Ascending aorta (tissue), 2 donors: Measurements from ENCODE around the gene FAM111A. TPM values are rescaled to one million over a fixed set of nuclear protein-coding genes. Genes with fewer than 3 reads are reported as not detected.

Experiments used
- DNase-seq, 2 donors: peaks; one replicate each; pipeline ENCODE4 v3.0.0-alpha.2; 2019; ENCODE audit warnings: low spot score in 2 of 2
- H3K27ac ChIP-seq, 2 donors: fragments of 200-600 bp; sonication (generic); one replicate each; pipeline ENCODE4 v1.5.1; 2016 to 2017; ENCODE audit warnings: mild to moderate bottlenecking in 1 of 2
- H3K27me3 ChIP-seq: fragments of 200-600 bp; sonication (generic); one replicate; pipeline ENCODE4 v1.5.1; 2017
- H3K36me3 ChIP-seq, 2 donors: fragments of 200-600 bp; sonication (generic); one replicate each; pipeline ENCODE4 v1.5.1; 2016
- H3K4me1 ChIP-seq, 2 donors: fragments of 200-600 bp; sonication (generic); one replicate each; pipeline ENCODE4 v1.5.1; 2016 to 2017; ENCODE audit warnings: mild to moderate bottlenecking in 1 of 2
- H3K4me3 ChIP-seq, 2 donors: fragments of 200-600 bp; sonication (generic); one replicate each; pipeline ENCODE4 v1.5.1; 2016 to 2017; ENCODE audit warnings: mild to moderate bottlenecking in 1 of 2
- H3K9me3 ChIP-seq, 2 donors: fragments of 200-600 bp; sonication (generic); one replicate each; pipeline ENCODE4 v1.5.1; 2016
- intact Hi-C: fragments of 100-400 bp; cut with DNase I; formaldehyde crosslinking; loops from one replicate; pipeline ENCODE4 v1.15.1; 2023
- total RNA-seq: library from RNA; depleted of rRNA; stranded (reverse); fragments of >200 nt; gene quantifications from one replicate; pipeline ENCODE4 v1.1.0, GENCODE V29; 2016
- TF ChIP-seq, protein P1 (sequence below), 3 experiments: fragments of 200-600 bp in 2 of 3; fragments of 450-650 bp in 1 of 3; sonication (generic) in 2 of 3; IDR thresholded peaks; one replicate each; pipeline ENCODE4 v1.5.1; 2016 to 2019; ENCODE audit warnings: antibody characterized with exemption in 3 of 3, mild to moderate bottlenecking in 1 of 3, moderate library complexity in 1 of 3

FAM111A gene
- total RNA-seq, 1 donor from 2014 or later, result 54.3 TPM

DNA sequence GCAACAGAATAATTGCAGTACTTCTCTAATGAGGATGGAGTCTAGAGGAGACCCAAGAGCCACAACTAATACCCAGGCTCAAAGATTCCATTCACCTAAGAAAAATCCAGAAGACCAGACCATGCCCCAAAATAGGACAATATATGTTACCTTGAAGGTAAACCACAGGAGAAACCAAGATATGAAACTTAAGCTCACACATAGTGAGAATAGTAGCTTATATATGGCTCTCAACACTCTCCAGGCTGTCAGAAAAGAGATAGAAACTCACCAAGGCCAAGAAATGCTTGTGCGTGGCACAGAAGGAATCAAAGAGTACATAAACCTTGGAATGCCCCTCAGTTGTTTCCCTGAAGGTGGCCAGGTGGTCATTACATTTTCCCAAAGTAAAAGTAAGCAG is 9.1 kb downstream of the FAM111A start:
- Histone ChIP-seq H3K36me3 (peaks cover 0 to 4% of the 10 kb centered on the region in 2 donors), H3K4me3 (no peak overlapping the region), H3K27ac (no peak overlapping the region), H3K4me1 (no peaks in the 10 kb centered on the region), H3K27me3 (no peaks in the 10 kb centered on the region), H3K9me3 (no peaks in the 10 kb centered on the region)
- no peak for DNase-seq
- TF ChIP-seq, protein P1, sequence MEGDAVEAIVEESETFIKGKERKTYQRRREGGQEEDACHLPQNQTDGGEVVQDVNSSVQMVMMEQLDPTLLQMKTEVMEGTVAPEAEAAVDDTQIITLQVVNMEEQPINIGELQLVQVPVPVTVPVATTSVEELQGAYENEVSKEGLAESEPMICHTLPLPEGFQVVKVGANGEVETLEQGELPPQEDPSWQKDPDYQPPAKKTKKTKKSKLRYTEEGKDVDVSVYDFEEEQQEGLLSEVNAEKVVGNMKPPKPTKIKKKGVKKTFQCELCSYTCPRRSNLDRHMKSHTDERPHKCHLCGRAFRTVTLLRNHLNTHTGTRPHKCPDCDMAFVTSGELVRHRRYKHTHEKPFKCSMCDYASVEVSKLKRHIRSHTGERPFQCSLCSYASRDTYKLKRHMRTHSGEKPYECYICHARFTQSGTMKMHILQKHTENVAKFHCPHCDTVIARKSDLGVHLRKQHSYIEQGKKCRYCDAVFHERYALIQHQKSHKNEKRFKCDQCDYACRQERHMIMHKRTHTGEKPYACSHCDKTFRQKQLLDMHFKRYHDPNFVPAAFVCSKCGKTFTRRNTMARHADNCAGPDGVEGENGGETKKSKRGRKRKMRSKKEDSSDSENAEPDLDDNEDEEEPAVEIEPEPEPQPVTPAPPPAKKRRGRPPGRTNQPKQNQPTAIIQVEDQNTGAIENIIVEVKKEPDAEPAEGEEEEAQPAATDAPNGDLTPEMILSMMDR (IDR thresholded peaks at IDR 0.05), result no peak
- intact Hi-C loops, result no loop called here

DNA sequence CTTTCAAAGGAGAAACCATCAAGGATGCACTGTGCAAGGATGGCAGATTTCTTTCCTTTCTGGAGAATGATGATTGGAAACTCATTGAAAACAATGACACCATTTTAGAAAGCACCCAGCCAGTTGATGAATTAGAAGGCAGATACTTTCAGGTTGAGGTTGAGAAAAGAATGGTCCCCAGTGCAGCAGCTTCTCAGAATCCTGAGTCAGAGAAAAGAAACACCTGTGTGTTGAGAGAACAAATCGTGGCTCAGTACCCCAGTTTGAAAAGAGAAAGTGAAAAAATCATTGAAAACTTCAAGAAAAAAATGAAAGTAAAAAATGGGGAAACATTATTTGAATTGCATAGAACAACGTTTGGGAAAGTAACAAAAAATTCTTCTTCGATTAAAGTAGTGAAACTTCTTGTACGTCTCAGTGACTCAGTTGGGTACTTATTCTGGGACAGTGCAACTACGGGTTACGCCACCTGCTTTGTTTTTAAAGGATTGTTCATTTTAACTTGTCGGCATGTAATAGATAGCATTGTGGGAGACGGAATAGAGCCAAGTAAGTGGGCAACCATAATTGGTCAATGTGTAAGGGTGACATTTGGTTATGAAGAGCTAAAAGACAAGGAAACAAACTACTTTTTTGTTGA is 9.8 kb downstream of the FAM111A start:
- Histone ChIP-seq H3K27me3 (no peaks in the 10 kb centered on the region), H3K4me3 (no peak overlapping the region), H3K27ac (no peak overlapping the region), H3K4me1 (no peaks in the 10 kb centered on the region), H3K36me3 (peaks cover 0 to 4% of the 10 kb centered on the region in 2 donors), H3K9me3 (no peaks in the 10 kb centered on the region)
- intact Hi-C loops, result no loop called here
- no peak for DNase-seq
- TF ChIP-seq, protein P1 (IDR thresholded peaks at IDR 0.05), result no peak

DNA sequence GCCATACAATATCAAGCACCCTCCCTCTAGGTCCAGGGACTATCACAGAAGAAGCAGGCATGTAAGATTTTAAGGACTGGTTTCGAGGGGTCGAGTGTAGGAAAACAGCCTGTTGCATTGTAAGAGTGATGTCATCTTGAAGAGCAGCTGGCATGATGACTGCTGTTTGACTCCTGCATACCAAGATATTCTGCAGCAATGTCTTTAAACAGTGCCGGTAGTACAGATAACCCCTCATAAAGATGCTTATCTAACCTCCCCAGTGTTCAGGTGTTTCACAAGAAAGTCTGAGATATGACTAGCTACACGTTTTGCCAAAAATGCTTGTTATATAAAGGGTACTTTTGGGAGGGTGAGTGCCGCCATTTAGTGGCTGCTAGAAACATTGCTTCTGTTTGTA is 12.0 kb downstream of the FAM111A start:
- DNase-seq, result no peak
- TF ChIP-seq, protein P1 (IDR thresholded peaks at IDR 0.05), result no peak

DNA sequence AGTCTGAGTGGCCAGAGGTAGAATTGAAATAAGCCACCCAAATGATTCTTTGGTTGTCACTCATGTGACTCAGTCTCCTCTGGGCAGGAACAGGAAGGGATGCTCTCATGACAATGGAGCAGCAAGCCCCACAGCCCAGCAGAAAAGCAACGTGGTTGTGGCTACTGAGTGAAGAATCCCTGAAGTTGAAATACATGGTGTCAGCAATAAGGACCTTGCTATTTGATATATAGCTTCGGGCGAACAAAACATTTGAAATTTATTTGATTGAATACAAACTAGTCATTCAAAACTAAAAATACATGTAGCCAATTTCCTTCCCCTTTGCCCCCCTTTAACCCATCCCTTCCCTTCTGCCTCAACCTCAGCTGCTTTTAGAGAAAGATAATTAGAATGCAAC is 14.8 kb downstream of the FAM111A start:
- TF ChIP-seq, protein P1 (IDR thresholded peaks at IDR 0.05), result no peak
- H3K27ac ChIP-seq, result no peak overlapping the region
- DNase-seq, result no peak
- no peaks in the 10 kb centered on the region for H3K27me3 ChIP-seq
- H3K9me3 ChIP-seq, result no peaks in the 10 kb centered on the region
- H3K36me3 ChIP-seq, result no peaks in the 10 kb centered on the region
- H3K4me3 ChIP-seq, result no peak overlapping the region
- intact Hi-C loops, result loop anchor here (5.0 kb wide), 3 partner anchors 60 to 505 kb away; no protein-coding TSS in a partner anchor
- H3K4me1 ChIP-seq, result no peaks in the 10 kb centered on the region

More for the DNA sequence above, 12.0 kb downstream of the FAM111A start:
- peaks cover 0 to 4% of the 10 kb centered on the region in 2 donors for H3K36me3 ChIP-seq
- H3K27me3 ChIP-seq, result no peaks in the 10 kb centered on the region
- intact Hi-C loops, result loop anchor here (5.0 kb wide), 3 partner anchors 57 to 502 kb away; no protein-coding TSS in a partner anchor
- no peak overlapping the region for H3K27ac ChIP-seq
- H3K4me1 ChIP-seq, result no peaks in the 10 kb centered on the region
- no peaks in the 10 kb centered on the region for H3K9me3 ChIP-seq
- no peak overlapping the region for H3K4me3 ChIP-seq

GRCh38 chr11:59158206-59159068 is 15.8 kb downstream of the FAM111A start:
- no peaks in the 10 kb centered on the region for H3K27me3 ChIP-seq
- H3K4me1 ChIP-seq, result no peaks in the 10 kb centered on the region
- peak overlapping the region in 1 of 2 donors; percentile 19 for H3K4me3 ChIP-seq
- no peaks in the 10 kb centered on the region for H3K36me3 ChIP-seq
- intact Hi-C loops, result loop anchor here (5.0 kb wide), 3 partner anchors 61 to 506 kb away; no protein-coding TSS in a partner anchor
- H3K27ac ChIP-seq, result no peak overlapping the region
- TF ChIP-seq, protein P1 (IDR thresholded peaks at IDR 0.05), result peak; percentile 70 to 83 (median 72)
- H3K9me3 ChIP-seq, result no peaks in the 10 kb centered on the region
- no peak for DNase-seq
